IMR-90 (cell line): ENCODE results near the gene FBLN1. TPM values are rescaled to one million over a fixed set of nuclear protein-coding genes. Genes with fewer than 3 reads are reported as not detected.

Experiments
- ATAC-seq: fragments of 200-7000 bp; cut with Tn5 transposase; 2 replicates; pipeline ENCODE4 v1.9.1; 2020; ENCODE audit warnings: low read depth, mild to moderate bottlenecking, moderate library complexity
- BruUV-seq: library from RNA; stranded (reverse); fragments of 400-500 nt; replicated peaks from 2 replicates; lab custom pipeline; 2021; lab: Mats Ljungman, UMichigan
- CTCF ChIA-PET: fragments of 300-600 bp; formaldehyde crosslinking; extraction: SDS; loops from one replicate; lab custom pipeline; 2021; ENCODE audit warnings: antibody characterized with exemption; lab: Yijun Ruan, JAX
- POLR2A ChIA-PET: fragments of 300-600 bp; sonication (Branson Sonifier 250); formaldehyde crosslinking; loops from one replicate; lab custom pipeline; 2022; ENCODE audit warnings: antibody characterized with exemption; ENCODE audit not compliant: unreplicated experiment; lab: Charles Lee
- DNase-seq: peaks from one replicate; pipeline ENCODE4 v3.0.0; 2013
- H2AFZ ChIP-seq: replicated peaks from 2 replicates; pipeline ENCODE3; 2013; ENCODE audit warnings: low read length, mild to moderate bottlenecking; ENCODE audit not compliant: poor library complexity
- H2AK5ac ChIP-seq: 2 replicates; pipeline ENCODE4 v1.6.1; 2013; ENCODE audit warnings: low read depth, low read length, inconsistent platforms
- H2AK9ac ChIP-seq: replicated peaks from 2 replicates; pipeline ENCODE3; 2013; ENCODE audit warnings: mild to moderate bottlenecking, low read depth, low read length, moderate library complexity; ENCODE audit not compliant: poor library complexity
- H2BK120ac ChIP-seq: 2 replicates; pipeline ENCODE4 v1.6.1; 2013; ENCODE audit warnings: low read depth, low read length, inconsistent platforms
- H2BK15ac ChIP-seq: 3 replicates; pipeline ENCODE4 v1.6.1; 2013; ENCODE audit warnings: low read depth, low read length, inconsistent platforms
- H2BK20ac ChIP-seq: 2 replicates; pipeline ENCODE4 v1.6.1; 2013; ENCODE audit warnings: low read depth, mild to moderate bottlenecking, inconsistent platforms, low read length, moderate library complexity
- H2BK5ac ChIP-seq: 2 replicates; pipeline ENCODE4 v1.6.1; 2013; ENCODE audit warnings: mild to moderate bottlenecking, low read depth, low read length, inconsistent platforms; ENCODE audit not compliant: poor library complexity, severe bottlenecking
- H3K14ac ChIP-seq: replicated peaks from 2 replicates; pipeline ENCODE4 v1.6.1; 2013; ENCODE audit warnings: low read depth, low read length, inconsistent platforms
- H3K18ac ChIP-seq: 2 replicates; pipeline ENCODE4 v1.6.1; 2013; ENCODE audit warnings: low read depth, low read length, control low read depth
- H3K23ac ChIP-seq: 2 replicates; pipeline ENCODE4 v1.6.1; 2013; ENCODE audit warnings: low read depth, low read length, inconsistent platforms
- H3K27ac ChIP-seq: 2 replicates; pipeline ENCODE4 v1.5.1; 2013; ENCODE audit warnings: mild to moderate bottlenecking, control low read depth, low read length; ENCODE audit not compliant: insufficient read depth
- H3K27me3 ChIP-seq: 2 replicates; pipeline ENCODE4 v1.6.1; 2013; ENCODE audit warnings: low read length; ENCODE audit not compliant: control insufficient read depth, insufficient read depth
- H3K36me3 ChIP-seq: 2 replicates; pipeline ENCODE4 v1.6.1; 2013; ENCODE audit warnings: low read length, mixed read lengths; ENCODE audit not compliant: control insufficient read depth, insufficient read depth
- H3K4ac ChIP-seq: 2 replicates; pipeline ENCODE4 v1.6.1; 2013; ENCODE audit warnings: low read depth, low read length, inconsistent platforms
- H3K4me1 ChIP-seq: 2 replicates; pipeline ENCODE4 v1.6.1; 2013; ENCODE audit warnings: low read length, mixed read lengths; ENCODE audit not compliant: control insufficient read depth, insufficient read depth
- H3K4me2 ChIP-seq: 2 replicates; pipeline ENCODE4 v1.6.1; 2013; ENCODE audit warnings: low read depth, mild to moderate bottlenecking, control low read depth, low read length, moderate library complexity
- H3K4me3 ChIP-seq: 2 replicates; pipeline ENCODE4 v1.5.1; 2013; ENCODE audit warnings: low read depth, mild to moderate bottlenecking, control low read depth, low read length, moderate library complexity; ENCODE audit not compliant: insufficient read depth
- H3K56ac ChIP-seq: 2 replicates; pipeline ENCODE4 v1.6.1; 2013; ENCODE audit warnings: low read length, inconsistent platforms; ENCODE audit not compliant: insufficient read depth; ENCODE audit errors: extremely low read depth
- H3K79me1 ChIP-seq, 2 experiments: 2 replicates each; pipeline ENCODE4 v1.6.1; 2013; ENCODE audit warnings: low read length in 2 of 2, inconsistent platforms in 1 of 2, low read depth in 1 of 2
- H3K9ac ChIP-seq: 2 replicates; pipeline ENCODE4 v1.6.1; 2013; ENCODE audit warnings: low read depth, low read length, control low read depth
- H3K9me1 ChIP-seq: 2 replicates; pipeline ENCODE4 v1.6.1; 2013; ENCODE audit warnings: low read length, inconsistent platforms; ENCODE audit not compliant: insufficient read depth
- H3K9me3 ChIP-seq: 2 replicates; pipeline ENCODE4 v1.6.1; 2013; ENCODE audit warnings: low read length; ENCODE audit not compliant: control insufficient read depth, insufficient read depth
- H4K20me1 ChIP-seq: 2 replicates; pipeline ENCODE4 v1.6.1; 2013; ENCODE audit warnings: low read length, inconsistent platforms; ENCODE audit not compliant: insufficient read depth
- H4K5ac ChIP-seq: 2 replicates; pipeline ENCODE4 v1.6.1; 2013; ENCODE audit warnings: mild to moderate bottlenecking, low read depth, low read length, control low read depth
- H4K8ac ChIP-seq, 2 experiments: 2 replicates each; pipeline ENCODE4 v1.6.1; 2013; ENCODE audit warnings: low read depth in 2 of 2, low read length in 2 of 2, control low read depth in 1 of 2, inconsistent platforms in 1 of 2
- H4K91ac ChIP-seq: 2 replicates; pipeline ENCODE4 v1.6.1; 2013; ENCODE audit warnings: low read depth, low read length, inconsistent platforms; ENCODE audit not compliant: insufficient read depth
- BHLHE40 ChIP-seq: fragments of 150-350 bp; IDR thresholded peaks from 2 replicates; pipeline ENCODE4 v1.6.1; 2016; ENCODE audit warnings: mild to moderate bottlenecking, low read depth, low read length
- CEBPB ChIP-seq: IDR thresholded peaks from 2 replicates; pipeline ENCODE4 v1.6.1; 2012; ENCODE audit warnings: low read depth, low read length, improper control_type of control experiment
- FOS ChIP-seq: fragments of 150-350 bp; IDR thresholded peaks from 2 replicates; pipeline ENCODE4 v1.6.1; 2016; ENCODE audit warnings: low read depth, low read length
- MAFK ChIP-seq: IDR thresholded peaks from 2 replicates; pipeline ENCODE4 v1.6.1; 2012; ENCODE audit warnings: low read depth, low read length, improper control_type of control experiment
- MAZ ChIP-seq: IDR thresholded peaks from 2 replicates; pipeline ENCODE4 v1.6.1; 2012; ENCODE audit warnings: low read depth, mild to moderate bottlenecking, low read length, improper control_type of control experiment, moderate library complexity, borderline replicate concordance
- MXI1 ChIP-seq: IDR thresholded peaks from 2 replicates; pipeline ENCODE4 v1.6.1; 2012; ENCODE audit warnings: low read depth, mild to moderate bottlenecking, low read length, moderate library complexity, borderline replicate concordance
- NFE2L2 ChIP-seq: fragments of 150-350 bp; IDR thresholded peaks from 2 replicates; pipeline ENCODE4 v1.6.1; 2016; ENCODE audit warnings: low read depth, mild to moderate bottlenecking, low read length
- POLR2A ChIP-seq: IDR thresholded peaks from 2 replicates; pipeline ENCODE4 v1.6.1; 2012; ENCODE audit warnings: mild to moderate bottlenecking, low read depth, low read length
- RAD21 ChIP-seq: IDR thresholded peaks from 2 replicates; pipeline ENCODE4 v1.6.1; 2012; ENCODE audit warnings: low read length, improper control_type of control experiment
- RCOR1 ChIP-seq: IDR thresholded peaks from 2 replicates; pipeline ENCODE4 v1.6.1; 2012; ENCODE audit warnings: mild to moderate bottlenecking, low read length, improper control_type of control experiment; ENCODE audit not compliant: insufficient replicate concordance
- RFX5 ChIP-seq: IDR thresholded peaks from 2 replicates; pipeline ENCODE4 v1.8.0; 2012; ENCODE audit warnings: low read depth, mild to moderate bottlenecking, low read length, moderate library complexity
- SMC3 ChIP-seq: fragments of 150-350 bp; IDR thresholded peaks from 2 replicates; pipeline ENCODE4 v1.6.1; 2016; ENCODE audit warnings: low read depth, mild to moderate bottlenecking, antibody characterized with exemption, low read length, moderate library complexity
- WGBS, 2 experiments: methylation state at CpG; one replicate each; pipeline versions ENCODE4 v1.1.5 to v1.1.7; 2013; ENCODE audit warnings: missing lambda C conversion rate in 2 of 2; ENCODE audit not compliant: insufficient read length in 1 of 2; ENCODE audit errors: extremely low coverage in 2 of 2; 5-methylcytosine and 5-hydroxymethylcytosine counted together
- dilution Hi-C: fragments of 300-500 bp; cut with HindIII; formaldehyde crosslinking; loops from one replicate; pipeline ENCODE4 v1.14.3; 2018; ENCODE audit warnings: low sequenced_read_pairs; ENCODE audit not compliant: unreplicated experiment
- in situ Hi-C: fragments of 300-500 bp; cut with MboI; formaldehyde crosslinking; loops from 3 replicates; pipeline ENCODE4 v1.14.3; 2019; ENCODE audit warnings: low sequenced_read_pairs, inconsistent platforms, mixed read lengths
- intact Hi-C: fragments of 100-400 bp; cut with micrococcal nuclease; formaldehyde crosslinking; loops from 2 replicates; pipeline ENCODE4 v1.10.0; 2022
- polyA plus RNA-seq, 3 experiments: library from polyadenylated mRNA; depleted of rRNA; stranded (reverse); fragments of >200 nt; gene quantifications; 2 replicates each; pipeline ENCODE4 v1.2.3, GENCODE V29; 2012; ENCODE audit warnings: low replicate concordance in 1 of 3
- total RNA-seq: library from RNA; depleted of rRNA; stranded (reverse); fragments of >200 nt; gene quantifications from 2 replicates; pipeline ENCODE4 v1.2.3, GENCODE V29; 2012
- TF ChIP-seq, protein P1 (sequence below): conservative IDR thresholded peaks from 2 replicates; pipeline ENCODE4 v1.5.1; 2012; ENCODE audit warnings: mild to moderate bottlenecking, low read depth, low read length, improper control_type of control experiment
- TF ChIP-seq, protein P2 (sequence below): fragments of 150-350 bp; IDR thresholded peaks from 2 replicates; pipeline ENCODE4 v1.6.1; 2016; ENCODE audit warnings: low read depth, mild to moderate bottlenecking, low read length, moderate library complexity, borderline replicate concordance

Gene FBLN1
- total and polyA plus RNA-seq, 2 of the 4 experiments (the other 2 are of a cell fraction): 11.3 to 87.9 TPM

DNA sequence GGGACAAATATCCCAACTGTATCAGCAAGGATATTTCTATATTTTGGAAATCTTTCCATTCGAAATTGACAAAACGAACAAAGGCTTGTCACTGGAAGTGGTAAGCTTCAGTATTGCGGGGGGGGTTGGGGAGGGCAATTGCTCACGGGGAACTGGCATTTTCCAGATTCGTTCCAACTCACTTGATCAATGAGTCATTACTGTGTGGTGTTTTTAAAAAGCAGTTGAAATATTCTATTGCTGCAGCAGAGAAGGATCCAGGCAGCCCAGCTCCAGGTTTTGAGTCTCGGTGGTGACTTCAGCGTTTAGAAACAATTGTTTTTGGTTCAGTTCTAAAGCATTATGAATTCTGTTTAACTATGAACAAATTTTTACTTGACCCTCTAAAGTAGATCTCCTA is 33.8 kb upstream of the FBLN1 start:
- H2AFZ ChIP-seq: no peak overlapping the region

More for the DNA sequence above, 33.8 kb upstream of the FBLN1 start:
- Histone ChIP-seq H3K14ac (0 out of 2 replicates have a peak overlapping the region, but pooled peaks have one; percentile 14), H4K91ac (no peak overlapping the region), H3K27ac (no peak overlapping the region), H3K79me1 (no peaks in the 10 kb centered on the region), H2BK15ac (0 out of 3 replicates have a peak overlapping the region, but pooled peaks have one; percentile 50), H2BK120ac (peak overlapping the region; percentile 69; the same call in 1 of the 2 replicates), H4K20me1 (no peaks in the 10 kb centered on the region), H3K4me1 (peaks cover 14% of the 10 kb centered on the region), H2AK5ac (no peak overlapping the region), H3K9ac (no peak overlapping the region), H3K27me3 (no peaks in the 10 kb centered on the region), H2BK20ac (0 out of 2 replicates have a peak overlapping the region, but pooled peaks have one; percentile 8), H3K9me1 (no peaks in the 10 kb centered on the region; the same call in 1 of the 2 replicates), H3K56ac (no peak overlapping the region), H2BK5ac (peak overlapping the region; percentile 37), H3K23ac (no peak overlapping the region), H4K5ac (no peak overlapping the region), H3K9me3 (peaks cover 11% of the 10 kb centered on the region), H3K18ac (no peak overlapping the region; the same call in 1 of the 2 replicates), H3K4me3 (no peak overlapping the region), H3K4me2 (no peak overlapping the region), H4K8ac (no peak overlapping the region; a peak in 1 of 4 replicates), H3K4ac (no peak overlapping the region), H3K36me3 (no peaks in the 10 kb centered on the region), H2AK9ac (no peak overlapping the region)
- ChIA-PET POLR2A (interaction anchor here (0.6 kb wide), 2 partner anchors 10 to 52 kb away, joined by 3 to 19 read pairs; no protein-coding TSS in a partner anchor), CTCF (no interaction called here)
- in situ Hi-C loops (no loop called here), intact Hi-C loops (no loop called here), dilution Hi-C loops (no loop called here)
- peak; percentile 63 for DNase-seq
- no peak for TF ChIP-seq SMC3
- no peak for TF ChIP-seq NFE2L2
- TF ChIP-seq MAFK: no peak
- TF ChIP-seq BHLHE40: no peak
- TF ChIP-seq, protein P1, sequence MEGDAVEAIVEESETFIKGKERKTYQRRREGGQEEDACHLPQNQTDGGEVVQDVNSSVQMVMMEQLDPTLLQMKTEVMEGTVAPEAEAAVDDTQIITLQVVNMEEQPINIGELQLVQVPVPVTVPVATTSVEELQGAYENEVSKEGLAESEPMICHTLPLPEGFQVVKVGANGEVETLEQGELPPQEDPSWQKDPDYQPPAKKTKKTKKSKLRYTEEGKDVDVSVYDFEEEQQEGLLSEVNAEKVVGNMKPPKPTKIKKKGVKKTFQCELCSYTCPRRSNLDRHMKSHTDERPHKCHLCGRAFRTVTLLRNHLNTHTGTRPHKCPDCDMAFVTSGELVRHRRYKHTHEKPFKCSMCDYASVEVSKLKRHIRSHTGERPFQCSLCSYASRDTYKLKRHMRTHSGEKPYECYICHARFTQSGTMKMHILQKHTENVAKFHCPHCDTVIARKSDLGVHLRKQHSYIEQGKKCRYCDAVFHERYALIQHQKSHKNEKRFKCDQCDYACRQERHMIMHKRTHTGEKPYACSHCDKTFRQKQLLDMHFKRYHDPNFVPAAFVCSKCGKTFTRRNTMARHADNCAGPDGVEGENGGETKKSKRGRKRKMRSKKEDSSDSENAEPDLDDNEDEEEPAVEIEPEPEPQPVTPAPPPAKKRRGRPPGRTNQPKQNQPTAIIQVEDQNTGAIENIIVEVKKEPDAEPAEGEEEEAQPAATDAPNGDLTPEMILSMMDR: no peak
- TF ChIP-seq RAD21: no peak
- TF ChIP-seq, protein P2, sequence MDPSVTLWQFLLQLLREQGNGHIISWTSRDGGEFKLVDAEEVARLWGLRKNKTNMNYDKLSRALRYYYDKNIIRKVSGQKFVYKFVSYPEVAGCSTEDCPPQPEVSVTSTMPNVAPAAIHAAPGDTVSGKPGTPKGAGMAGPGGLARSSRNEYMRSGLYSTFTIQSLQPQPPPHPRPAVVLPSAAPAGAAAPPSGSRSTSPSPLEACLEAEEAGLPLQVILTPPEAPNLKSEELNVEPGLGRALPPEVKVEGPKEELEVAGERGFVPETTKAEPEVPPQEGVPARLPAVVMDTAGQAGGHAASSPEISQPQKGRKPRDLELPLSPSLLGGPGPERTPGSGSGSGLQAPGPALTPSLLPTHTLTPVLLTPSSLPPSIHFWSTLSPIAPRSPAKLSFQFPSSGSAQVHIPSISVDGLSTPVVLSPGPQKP: no peak
- TF ChIP-seq RFX5: no peak
- TF ChIP-seq POLR2A: no peak
- no peak for TF ChIP-seq MAZ
- TF ChIP-seq FOS: no peak; the same call in 1 of the 2 replicates
- TF ChIP-seq MXI1: no peak
- TF ChIP-seq RCOR1: no peak
- TF ChIP-seq CEBPB: no peak
- 73% methylated on average over 3 of the region's 7 CpGs; no CpG with 5 or more reads in 1 of the 2 experiments for WGBS, 2 experiments
- ATAC-seq: peak; percentile 81
- BruUV-seq: no TSS peak
